ENCODE measurements around the gene ATRIP.
A peak's percentile ranks its signal among the peaks of the same experiment; 100 is the strongest.
"Not testable (repeated sequence)": the region's sequence is repeated elsewhere in the genome, so short reads cannot be mapped to it uniquely, and the experiment has no call there.

Gene ATRIP

DNA sequence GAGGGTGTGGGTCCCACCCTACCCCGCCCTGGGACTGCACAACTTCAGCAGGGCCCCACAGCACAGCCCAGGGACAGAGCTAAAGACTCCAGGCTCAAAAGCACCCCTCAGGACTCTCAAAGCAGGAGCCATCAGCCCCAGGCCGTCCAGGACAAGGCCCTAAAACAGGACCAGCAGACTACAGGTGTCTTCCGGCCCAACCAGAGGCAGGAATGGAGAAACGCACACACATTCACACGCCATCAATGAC, 26.1 kb downstream of the ATRIP start:
- H3K9ac ChIP-seq (ENCODE audit: insufficient read length), result peak overlapping the region; percentile 83
- no peak for DNase-seq (ENCODE audit: low read depth, low spot score)
- no peaks in the 10 kb centered on the region for H3K36me3 ChIP-seq (ENCODE audit: insufficient read depth, low read length)
- H3K9me3 ChIP-seq (ENCODE audit: low read depth, low read length), result no peaks in the 10 kb centered on the region
- peak overlapping the region; percentile 89 for H3K4me3 ChIP-seq
- peak overlapping the region; percentile 85 for H3K27ac ChIP-seq
- no peak for TF ChIP-seq FOXP2 (optimal IDR thresholded peaks at IDR 0.05; ENCODE audit: control extremely low read depth, extremely low read length, insufficient read depth)
- TF ChIP-seq EZH2 (IDR thresholded peaks at IDR 0.05), result no peak
- no peak for TF ChIP-seq POLR2AphosphoS5 (IDR thresholded peaks at IDR 0.05; ENCODE audit: borderline replicate concordance, low read depth, low read length)

- peak; percentile 44 for DNase-seq (ENCODE audit: low read depth, low spot score)
- peak; percentile 84 for TF ChIP-seq POLR2AphosphoS5 (IDR thresholded peaks at IDR 0.05; ENCODE audit: borderline replicate concordance, low read depth, low read length)
- TF ChIP-seq FOXP2 (optimal IDR thresholded peaks at IDR 0.05; ENCODE audit: control extremely low read depth, extremely low read length, insufficient read depth), result no peak
- TF ChIP-seq EZH2 (IDR thresholded peaks at IDR 0.05), result no peak
- H3K9me3 ChIP-seq (ENCODE audit: low read depth, low read length), result no peaks in the 10 kb centered on the region
- H3K4me3 ChIP-seq, result peak overlapping the region; percentile 89
- H3K9ac ChIP-seq (ENCODE audit: insufficient read length), result peak overlapping the region; percentile 83
- H3K36me3 ChIP-seq (ENCODE audit: insufficient read depth, low read length), result no peaks in the 10 kb centered on the region
- H3K27ac ChIP-seq, result peak overlapping the region; percentile 85
These were observed 26.5 kb downstream of the ATRIP start for GRCh38 chr3:48472923-48473616.

- Histone ChIP-seq H3K9me3 (ENCODE audit: low read depth, low read length) (no peaks in the 10 kb centered on the region), H3K9ac (ENCODE audit: insufficient read length) (no peak overlapping the region), H3K36me3 (ENCODE audit: insufficient read depth, low read length) (no peaks in the 10 kb centered on the region), H3K27ac (peak overlapping the region; percentile 10; the same call in 1 of the 2 replicates), H3K4me3 (no peak overlapping the region)
- TF ChIP-seq FOXP2 (optimal IDR thresholded peaks at IDR 0.05; ENCODE audit: control extremely low read depth, extremely low read length, insufficient read depth) (no peak), POLR2AphosphoS5 (IDR thresholded peaks at IDR 0.05; ENCODE audit: borderline replicate concordance, low read depth, low read length) (no peak), EZH2 (IDR thresholded peaks at IDR 0.05) (no peak)
- DNase-seq (ENCODE audit: low read depth, low spot score), result no peak
These were observed 27.0 kb downstream of the ATRIP start for GRCh38 chr3:48473617-48473952.

DNA sequence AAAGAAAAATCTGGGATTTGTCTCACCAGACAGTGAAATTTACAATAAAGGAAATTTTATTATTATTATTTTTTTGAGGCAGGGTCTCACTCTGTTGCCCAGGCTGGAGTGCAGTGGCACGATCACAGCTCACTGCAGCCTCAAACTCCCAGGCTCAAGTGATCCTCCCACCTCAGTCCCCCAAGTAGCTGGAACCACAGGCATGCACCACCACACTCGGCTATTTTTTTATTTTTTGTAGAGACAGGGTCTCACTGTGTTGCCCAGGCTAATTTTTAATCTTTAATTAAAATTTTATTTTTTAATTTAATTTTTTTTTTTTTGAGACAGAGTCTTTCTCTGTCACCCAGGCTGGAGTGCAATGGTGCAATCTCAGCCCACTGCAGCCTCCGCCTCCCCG, 27.5 kb downstream of the ATRIP start:
- H3K36me3 ChIP-seq (ENCODE audit: insufficient read depth, low read length); H3K9me3 ChIP-seq (ENCODE audit: low read depth, low read length); H3K27ac ChIP-seq; H3K4me3 ChIP-seq; H3K9ac ChIP-seq (ENCODE audit: insufficient read length); DNase-seq (ENCODE audit: low read depth, low spot score): not testable (repeated sequence)

DNA sequence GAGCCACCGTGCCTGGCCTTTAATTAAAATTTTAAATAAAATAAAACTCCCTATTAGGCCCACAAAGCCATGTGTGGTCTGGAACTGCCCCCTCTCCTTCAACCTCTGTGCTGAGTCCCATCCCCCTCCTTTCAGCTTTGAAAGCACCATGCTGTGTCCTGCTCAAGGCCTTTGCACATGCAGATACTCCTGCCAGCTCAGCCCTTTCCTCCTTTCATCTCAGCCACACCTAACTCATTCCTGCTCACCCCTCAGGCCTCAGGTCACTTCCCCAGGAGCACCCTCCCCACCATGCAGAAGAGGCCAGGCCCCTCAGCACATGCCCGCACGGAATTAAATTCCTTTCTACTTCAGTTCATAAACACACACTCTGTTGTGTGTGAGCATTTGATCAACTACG, 28.1 kb downstream of the ATRIP start:
- TF ChIP-seq FOXP2 (optimal IDR thresholded peaks at IDR 0.05; ENCODE audit: control extremely low read depth, extremely low read length, insufficient read depth) (no peak), EZH2 (IDR thresholded peaks at IDR 0.05) (no peak), POLR2AphosphoS5 (IDR thresholded peaks at IDR 0.05; ENCODE audit: borderline replicate concordance, low read depth, low read length) (no peak)
- Histone ChIP-seq H3K9me3 (ENCODE audit: low read depth, low read length) (no peaks in the 10 kb centered on the region), H3K27ac (no peak overlapping the region), H3K36me3 (ENCODE audit: insufficient read depth, low read length) (no peaks in the 10 kb centered on the region), H3K9ac (ENCODE audit: insufficient read length) (no peak overlapping the region), H3K4me3 (no peak overlapping the region)
- no peak for DNase-seq (ENCODE audit: low read depth, low spot score)

DNA sequence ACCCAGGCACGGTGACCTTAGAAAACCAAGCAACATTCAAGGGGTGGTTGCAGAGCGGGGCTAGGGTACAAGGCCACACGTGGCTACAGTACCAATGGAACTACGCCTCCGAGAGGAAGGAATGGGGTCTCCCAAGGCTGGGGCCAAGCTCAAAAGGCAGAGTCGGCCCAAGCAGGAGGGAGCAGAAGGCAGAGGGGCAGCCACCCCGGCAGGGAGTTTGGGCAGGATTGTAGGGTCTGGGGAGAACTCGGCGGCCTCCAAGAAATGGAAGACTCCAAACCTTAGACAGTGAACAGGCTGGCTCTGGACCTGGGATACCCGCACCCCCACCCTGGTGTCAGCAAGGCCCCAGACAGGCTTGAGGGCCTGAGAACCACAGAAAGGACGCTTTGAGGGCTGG, 28.7 kb downstream of the ATRIP start:
- no peaks in the 10 kb centered on the region for H3K9me3 ChIP-seq (ENCODE audit: low read depth, low read length)
- TF ChIP-seq EZH2 (IDR thresholded peaks at IDR 0.05) (no peak), FOXP2 (optimal IDR thresholded peaks at IDR 0.05; ENCODE audit: control extremely low read depth, extremely low read length, insufficient read depth) (no peak), POLR2AphosphoS5 (IDR thresholded peaks at IDR 0.05; ENCODE audit: borderline replicate concordance, low read depth, low read length) (no peak)
- no peak overlapping the region for H3K4me3 ChIP-seq
- DNase-seq (ENCODE audit: low read depth, low spot score), result no peak
- no peak overlapping the region for H3K27ac ChIP-seq
- no peak overlapping the region for H3K9ac ChIP-seq (ENCODE audit: insufficient read length)
- no peaks in the 10 kb centered on the region for H3K36me3 ChIP-seq (ENCODE audit: insufficient read depth, low read length)

DNA sequence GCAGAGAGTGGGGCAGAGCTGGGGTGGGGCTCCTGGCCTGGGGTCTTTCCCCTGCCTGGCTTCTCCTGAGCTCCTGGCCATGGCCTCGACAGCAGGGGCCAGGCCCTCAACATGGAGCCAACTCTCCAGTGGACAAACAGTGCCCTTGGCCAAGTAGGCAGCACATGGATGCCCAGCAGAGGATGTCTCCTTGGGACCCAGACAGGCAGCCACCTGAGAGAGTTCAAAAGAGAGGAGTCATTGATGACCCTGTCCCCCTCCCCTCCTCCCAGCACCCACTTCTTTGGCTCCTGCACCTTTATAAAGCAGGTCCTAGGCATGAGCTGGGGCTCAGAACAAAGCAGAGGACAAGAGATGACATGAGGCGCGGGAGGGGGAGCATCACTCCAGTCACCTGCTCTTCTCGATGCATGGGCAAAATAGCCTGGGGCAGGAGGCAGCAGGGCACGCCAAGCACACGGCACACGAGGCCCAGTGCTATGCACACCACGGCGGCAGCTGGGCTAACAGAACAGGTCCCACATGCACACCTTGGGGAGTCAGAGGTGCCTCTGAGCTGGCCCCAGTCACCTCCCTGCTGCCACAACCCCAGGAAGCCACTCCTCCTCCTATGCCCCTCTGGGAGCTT, 30.0 kb downstream of the ATRIP start:
- Histone ChIP-seq H3K9ac (ENCODE audit: insufficient read length) (no peak overlapping the region), H3K36me3 (ENCODE audit: insufficient read depth, low read length) (no peaks in the 10 kb centered on the region), H3K4me3 (no peak overlapping the region), H3K9me3 (ENCODE audit: low read depth, low read length) (no peaks in the 10 kb centered on the region), H3K27ac (no peak overlapping the region)
- TF ChIP-seq EZH2 (IDR thresholded peaks at IDR 0.05) (no peak), FOXP2 (optimal IDR thresholded peaks at IDR 0.05; ENCODE audit: control extremely low read depth, extremely low read length, insufficient read depth) (no peak), POLR2AphosphoS5 (IDR thresholded peaks at IDR 0.05; ENCODE audit: borderline replicate concordance, low read depth, low read length) (no peak)
- DNase-seq (ENCODE audit: low read depth, low spot score), result no peak

GRCh38 chr3:48477959-48478520, 31.5 kb downstream of the ATRIP start:
- H3K27ac ChIP-seq, result no peak overlapping the region

More at GRCh38 chr3:48477959-48478520, 31.5 kb downstream of the ATRIP start:
- DNase-seq (ENCODE audit: low read depth, low spot score), result no peak
- no peaks in the 10 kb centered on the region for H3K36me3 ChIP-seq (ENCODE audit: insufficient read depth, low read length)
- TF ChIP-seq FOXP2 (optimal IDR thresholded peaks at IDR 0.05; ENCODE audit: control extremely low read depth, extremely low read length, insufficient read depth), result no peak
- TF ChIP-seq POLR2AphosphoS5 (IDR thresholded peaks at IDR 0.05; ENCODE audit: borderline replicate concordance, low read depth, low read length), result no peak
- no peak for TF ChIP-seq EZH2 (IDR thresholded peaks at IDR 0.05)
- no peak overlapping the region for H3K4me3 ChIP-seq
- no peaks in the 10 kb centered on the region for H3K9me3 ChIP-seq (ENCODE audit: low read depth, low read length)
- H3K9ac ChIP-seq (ENCODE audit: insufficient read length), result no peak overlapping the region
